Mesendoderm (in vitro differentiated cells): Measurements from ENCODE around the gene UBASH3A.

Experiments used
- DNase-seq: peaks from one replicate; pipeline ENCODE4 v3.0.0; 2013
- H2AK5ac ChIP-seq: 2 replicates; pipeline ENCODE4 v1.6.1; 2013; ENCODE audit warnings: low read length, inconsistent platforms
- H2BK120ac ChIP-seq: 2 replicates; pipeline ENCODE4 v1.6.1; 2013; ENCODE audit warnings: low read depth, mild to moderate bottlenecking, low read length, moderate library complexity, mixed read lengths
- H2BK15ac ChIP-seq: replicated peaks from 2 replicates; pipeline ENCODE4 v1.6.1; 2013; ENCODE audit warnings: low read depth, mild to moderate bottlenecking, moderate library complexity
- H2BK5ac ChIP-seq: 2 replicates; pipeline ENCODE4 v1.6.1; 2013; ENCODE audit warnings: low read length, inconsistent platforms
- H3K18ac ChIP-seq: 2 replicates; pipeline ENCODE4 v1.6.1; 2013; ENCODE audit warnings: mild to moderate bottlenecking, low read length, mixed read lengths
- H3K23ac ChIP-seq: one replicate; pipeline ENCODE4 v1.6.1; 2013; ENCODE audit warnings: low read length
- H3K27ac ChIP-seq: 2 replicates; pipeline ENCODE4 v1.5.1; 2013; ENCODE audit warnings: low read depth, mild to moderate bottlenecking, inconsistent platforms, low read length, moderate library complexity
- H3K27me3 ChIP-seq: 2 replicates; pipeline ENCODE4 v1.6.1; 2013; ENCODE audit warnings: low read length, control low read depth, mild to moderate bottlenecking, inconsistent platforms; ENCODE audit not compliant: insufficient read depth, poor library complexity
- H3K36me3 ChIP-seq: 2 replicates; pipeline ENCODE4 v1.6.1; 2013; ENCODE audit warnings: low read length, inconsistent platforms; ENCODE audit not compliant: control insufficient read depth, insufficient read depth
- H3K4ac ChIP-seq: one replicate; pipeline ENCODE4 v1.6.1; 2013; ENCODE audit warnings: low read depth, mild to moderate bottlenecking, low read length, moderate library complexity
- H3K4me1 ChIP-seq: 2 replicates; pipeline ENCODE4 v1.6.1; 2013; ENCODE audit warnings: low read depth, low read length, inconsistent platforms; ENCODE audit not compliant: control insufficient read depth
- H3K4me2 ChIP-seq: 2 replicates; pipeline ENCODE4 v1.6.1; 2013; ENCODE audit warnings: low read length
- H3K4me3 ChIP-seq: 2 replicates; pipeline ENCODE4 v1.5.1; 2013; ENCODE audit warnings: mild to moderate bottlenecking, low read length
- H3K56ac ChIP-seq: one replicate; pipeline ENCODE4 v1.6.1; 2013; ENCODE audit warnings: low read length
- H3K79me1 ChIP-seq: 2 replicates; pipeline ENCODE4 v1.6.1; 2013; ENCODE audit warnings: low read length, inconsistent platforms
- H3K79me2 ChIP-seq: 2 replicates; pipeline ENCODE4 v1.6.1; 2013; ENCODE audit warnings: mild to moderate bottlenecking, low read length; ENCODE audit not compliant: control insufficient read depth, insufficient read depth
- H3K9ac ChIP-seq: 2 replicates; pipeline ENCODE4 v1.6.1; 2013; ENCODE audit warnings: low read length, inconsistent platforms
- H4K5ac ChIP-seq: one replicate; pipeline ENCODE4 v1.6.1; 2013; ENCODE audit warnings: low read length
- H4K8ac ChIP-seq: one replicate; pipeline ENCODE4 v1.6.1; 2013; ENCODE audit warnings: low read depth, mild to moderate bottlenecking, control low read depth, low read length, moderate library complexity
- WGBS: extraction: QIAGEN DNeasy Blood & Tissue Kit; methylation state at CpG from one replicate; pipeline ENCODE4 v1.1.7; 2013; ENCODE audit warnings: low lambda C conversion rate, missing lambda C conversion rate; ENCODE audit not compliant: insufficient coverage; ENCODE audit errors: extremely low coverage; 5-methylcytosine and 5-hydroxymethylcytosine counted together

Gene UBASH3A

GRCh38 chr21:42441963-42442362 is 38.3 kb downstream of the UBASH3A start:
- H3K36me3 ChIP-seq: no peaks in the 10 kb centered on the region
- no peak overlapping the region for H3K4me2 ChIP-seq
- no peak overlapping the region for H3K27ac ChIP-seq
- no peak overlapping the region for H3K56ac ChIP-seq
- H2AK5ac ChIP-seq: no peak overlapping the region
- no peak overlapping the region for H4K8ac ChIP-seq
- no peak overlapping the region for H3K9ac ChIP-seq
- H3K23ac ChIP-seq: no peak overlapping the region
- no peak overlapping the region for H3K4ac ChIP-seq
- H2BK15ac ChIP-seq: no peak overlapping the region
- H3K4me3 ChIP-seq: no peak overlapping the region
- no peaks in the 10 kb centered on the region for H3K27me3 ChIP-seq
- no peaks in the 10 kb centered on the region for H3K4me1 ChIP-seq
- H3K18ac ChIP-seq: no peak overlapping the region
- no CpG with 5 or more reads among the region's 6 CpGs for WGBS
- no peak for DNase-seq
- H3K79me1 ChIP-seq: no peaks in the 10 kb centered on the region
- H3K79me2 ChIP-seq: no peaks in the 10 kb centered on the region
- H4K5ac ChIP-seq: no peak overlapping the region
- H2BK120ac ChIP-seq: no peak overlapping the region
- H2BK5ac ChIP-seq: no peak overlapping the region

- H2AK5ac ChIP-seq: no peak overlapping the region
- H3K79me2 ChIP-seq: no peaks in the 10 kb centered on the region
- H2BK15ac ChIP-seq: no peak overlapping the region
- no peaks in the 10 kb centered on the region for H3K4me1 ChIP-seq
- H4K5ac ChIP-seq: no peak overlapping the region
- no peak overlapping the region for H4K8ac ChIP-seq
- no peak overlapping the region for H2BK5ac ChIP-seq
- H3K4me3 ChIP-seq: no peak overlapping the region
- DNase-seq: no peak
- H3K23ac ChIP-seq: no peak overlapping the region
- no peak overlapping the region for H3K4ac ChIP-seq
- H3K18ac ChIP-seq: no peak overlapping the region
- H3K36me3 ChIP-seq: no peaks in the 10 kb centered on the region
- no peak overlapping the region for H3K9ac ChIP-seq
- WGBS: no CpG with 5 or more reads among the region's 15 CpGs
- no peak overlapping the region for H3K27ac ChIP-seq
- no peak overlapping the region for H3K56ac ChIP-seq
- H3K79me1 ChIP-seq: no peaks in the 10 kb centered on the region
- H2BK120ac ChIP-seq: no peak overlapping the region
- H3K4me2 ChIP-seq: no peak overlapping the region
- no peaks in the 10 kb centered on the region for H3K27me3 ChIP-seq
Measured at GRCh38 chr21:42443181-42443785, 39.6 kb downstream of the UBASH3A start.

- Histone ChIP-seq H4K8ac (no peak overlapping the region), H4K5ac (no peak overlapping the region), H2AK5ac (no peak overlapping the region), H3K18ac (no peak overlapping the region), H2BK5ac (no peak overlapping the region), H3K4me2 (no peak overlapping the region), H3K79me1 (no peaks in the 10 kb centered on the region), H2BK15ac (no peak overlapping the region), H3K4ac (no peak overlapping the region), H3K27ac (no peak overlapping the region), H3K36me3 (no peaks in the 10 kb centered on the region), H3K56ac (no peak overlapping the region), H3K79me2 (no peaks in the 10 kb centered on the region), H3K4me1 (no peaks in the 10 kb centered on the region), H2BK120ac (no peak overlapping the region), H3K23ac (no peak overlapping the region), H3K9ac (no peak overlapping the region), H3K27me3 (no peaks in the 10 kb centered on the region), H3K4me3 (no peak overlapping the region)
- DNase-seq: no peak
- no CpG with 5 or more reads among the region's 34 CpGs for WGBS
Measured at GRCh38 chr21:42443876-42444744, 40.4 kb downstream of the UBASH3A start.

- H3K27me3 ChIP-seq: no peaks in the 10 kb centered on the region
- H3K23ac ChIP-seq: no peak overlapping the region
- WGBS: no CpG with 5 or more reads among the region's 10 CpGs
- H4K5ac ChIP-seq: no peak overlapping the region
- H3K27ac ChIP-seq: no peak overlapping the region
- no peaks in the 10 kb centered on the region for H3K36me3 ChIP-seq
- H3K4me3 ChIP-seq: no peak overlapping the region
- no peak overlapping the region for H3K18ac ChIP-seq
- no peak overlapping the region for H3K9ac ChIP-seq
- no peak overlapping the region for H2BK5ac ChIP-seq
- H2BK15ac ChIP-seq: no peak overlapping the region
- no peaks in the 10 kb centered on the region for H3K79me2 ChIP-seq
- no peaks in the 10 kb centered on the region for H3K4me1 ChIP-seq
- H3K4me2 ChIP-seq: no peak overlapping the region
- no peak overlapping the region for H2AK5ac ChIP-seq
- no peak overlapping the region for H3K4ac ChIP-seq
- no peak overlapping the region for H3K56ac ChIP-seq
- no peak overlapping the region for H2BK120ac ChIP-seq
- no peak for DNase-seq
- H3K79me1 ChIP-seq: no peaks in the 10 kb centered on the region
- no peak overlapping the region for H4K8ac ChIP-seq
Measured at GRCh38 chr21:42444745-42445059, 41.0 kb downstream of the UBASH3A start.

GRCh38 chr21:42445311-42445710 is 41.6 kb downstream of the UBASH3A start:
- no peak overlapping the region for H2BK120ac ChIP-seq
- H3K27ac ChIP-seq: no peak overlapping the region
- no peak overlapping the region for H3K23ac ChIP-seq
- H2AK5ac ChIP-seq: no peak overlapping the region
- no peaks in the 10 kb centered on the region for H3K79me2 ChIP-seq
- no peaks in the 10 kb centered on the region for H3K27me3 ChIP-seq
- H3K18ac ChIP-seq: no peak overlapping the region
- H3K9ac ChIP-seq: no peak overlapping the region
- H3K4ac ChIP-seq: no peak overlapping the region
- H3K4me3 ChIP-seq: no peak overlapping the region
- H3K4me2 ChIP-seq: no peak overlapping the region
- WGBS: no CpG with 5 or more reads among the region's 7 CpGs
- no peak for DNase-seq
- no peaks in the 10 kb centered on the region for H3K79me1 ChIP-seq
- no peak overlapping the region for H3K56ac ChIP-seq
- H3K4me1 ChIP-seq: no peaks in the 10 kb centered on the region
- no peak overlapping the region for H2BK15ac ChIP-seq
- no peak overlapping the region for H2BK5ac ChIP-seq
- H3K36me3 ChIP-seq: no peaks in the 10 kb centered on the region
- H4K5ac ChIP-seq: no peak overlapping the region
- H4K8ac ChIP-seq: no peak overlapping the region
